Esophagus muscularis mucosa (tissue), 4 donors: ENCODE data around the gene GRK5. TPM values are rescaled to one million over a fixed set of nuclear protein-coding genes. Genes with fewer than 3 reads are reported as not detected.
A peak's percentile ranks its signal among the peaks of the same experiment; 100 is the strongest.

Source experiments
- DNase-seq: peaks from one replicate; pipeline ENCODE4 v3.0.0-alpha.2; 2017; ENCODE audit errors: extremely low spot score
- H3K27ac ChIP-seq, 4 donors: fragments of 200-600 bp; sonication (generic); replicated peaks in 1 of 4; 1 replicate in 3 of 4; 2 replicates in 1 of 4; pipeline ENCODE4 v1.5.1; 2016 to 2019; ENCODE audit warnings: mild to moderate bottlenecking in 1 of 4
- H3K27me3 ChIP-seq, 4 donors: fragments of 200-600 bp; sonication (generic); one replicate each; pipeline versions ENCODE4 v1.5.1 to v1.6.0; 2016 to 2019
- H3K36me3 ChIP-seq, 4 donors: fragments of 200-600 bp; sonication (generic); one replicate each; pipeline ENCODE4 v1.5.1; 2016 to 2019
- H3K4me1 ChIP-seq, 4 donors: fragments of 200-600 bp; sonication (generic); one replicate each; pipeline ENCODE4 v1.5.1; 2016 to 2019
- H3K4me3 ChIP-seq, 4 donors: fragments of 200-600 bp; sonication (generic); 1 replicate in 2 of 4; 2 replicates in 2 of 4; pipeline ENCODE4 v1.5.1; 2016 to 2019; ENCODE audit warnings: mild to moderate bottlenecking in 4 of 4, moderate library complexity in 1 of 4
- H3K9me3 ChIP-seq, 4 donors: fragments of 200-600 bp; sonication (generic); 1 replicate in 3 of 4; 2 replicates in 1 of 4; pipeline ENCODE4 v1.5.1; 2016 to 2019
- EP300 ChIP-seq: sonication (generic); formaldehyde crosslinking; IDR thresholded peaks from one replicate; pipeline ENCODE4 v1.6.1; 2017; ENCODE audit warnings: antibody characterized with exemption
- POLR2A ChIP-seq: fragments of 450-650 bp; IDR thresholded peaks from one replicate; pipeline ENCODE4 v1.6.1; 2017; ENCODE audit warnings: antibody characterized with exemption, moderate library complexity, mild to moderate bottlenecking, low read depth
- POLR2AphosphoS5 ChIP-seq, 2 donors: sonication (generic); formaldehyde crosslinking; IDR thresholded peaks; one replicate each; pipeline ENCODE4 v1.6.1; 2017; ENCODE audit warnings: antibody characterized with exemption in 2 of 2
- WGBS: methylation state at CpG from one replicate; pipeline ENCODE4 v1.1.5; 2018; 5-methylcytosine and 5-hydroxymethylcytosine counted together
- intact Hi-C: fragments of 100-400 bp; cut with DNase I; formaldehyde crosslinking; loops from one replicate; pipeline ENCODE4 v1.15.1; 2023
- total RNA-seq, 4 donors: library from RNA; depleted of rRNA; stranded (reverse); fragments of >200 nt; gene quantifications; one replicate each; pipeline versions ENCODE4 v1.1.0 to v1.2.1, GENCODE V29; 2016
- TF ChIP-seq, protein P1 (sequence below), 3 experiments: fragments of 200-600 bp in 2 of 3; fragments of 450-650 bp in 1 of 3; sonication (generic) in 2 of 3; IDR thresholded peaks; one replicate each; pipeline ENCODE4 v1.5.1; 2017 to 2019; ENCODE audit warnings: antibody characterized with exemption in 3 of 3, mild to moderate bottlenecking in 2 of 3, moderate library complexity in 1 of 3

Gene GRK5
- total RNA-seq, 4 donors from 2014 or later: 39.6 to 64.4 (median 50.7) TPM

GRCh38 chr10:119388849-119389345 lies 181.5 kb downstream of the GRK5 start:
- peaks cover 0 to 5% (median 0%) of the 10 kb centered on the region in 4 donors for H3K36me3 ChIP-seq
- no peak overlapping the region for H3K4me3 ChIP-seq
- WGBS: 100% methylated on average over 1 of the region's 1 CpG
- no peak for DNase-seq
- peaks cover 15 to 25% (median 23%) of the 10 kb centered on the region in 4 donors for H3K4me1 ChIP-seq
- no peaks in the 10 kb centered on the region for H3K27me3 ChIP-seq
- no peaks in the 10 kb centered on the region for H3K9me3 ChIP-seq
- intact Hi-C loops: no loop called here
- TF ChIP-seq POLR2A (no peak), POLR2AphosphoS5 (IDR thresholded peaks at IDR 0.05) (no peak), EP300 (no peak)
- TF ChIP-seq, protein P1, sequence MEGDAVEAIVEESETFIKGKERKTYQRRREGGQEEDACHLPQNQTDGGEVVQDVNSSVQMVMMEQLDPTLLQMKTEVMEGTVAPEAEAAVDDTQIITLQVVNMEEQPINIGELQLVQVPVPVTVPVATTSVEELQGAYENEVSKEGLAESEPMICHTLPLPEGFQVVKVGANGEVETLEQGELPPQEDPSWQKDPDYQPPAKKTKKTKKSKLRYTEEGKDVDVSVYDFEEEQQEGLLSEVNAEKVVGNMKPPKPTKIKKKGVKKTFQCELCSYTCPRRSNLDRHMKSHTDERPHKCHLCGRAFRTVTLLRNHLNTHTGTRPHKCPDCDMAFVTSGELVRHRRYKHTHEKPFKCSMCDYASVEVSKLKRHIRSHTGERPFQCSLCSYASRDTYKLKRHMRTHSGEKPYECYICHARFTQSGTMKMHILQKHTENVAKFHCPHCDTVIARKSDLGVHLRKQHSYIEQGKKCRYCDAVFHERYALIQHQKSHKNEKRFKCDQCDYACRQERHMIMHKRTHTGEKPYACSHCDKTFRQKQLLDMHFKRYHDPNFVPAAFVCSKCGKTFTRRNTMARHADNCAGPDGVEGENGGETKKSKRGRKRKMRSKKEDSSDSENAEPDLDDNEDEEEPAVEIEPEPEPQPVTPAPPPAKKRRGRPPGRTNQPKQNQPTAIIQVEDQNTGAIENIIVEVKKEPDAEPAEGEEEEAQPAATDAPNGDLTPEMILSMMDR (IDR thresholded peaks at IDR 0.05): no peak
- H3K27ac ChIP-seq: no peak overlapping the region

GRCh38 chr10:119391440-119392251 lies 184.3 kb downstream of the GRK5 start:
- TF ChIP-seq POLR2A: no peak
- TF ChIP-seq EP300: no peak
- TF ChIP-seq, protein P1 (IDR thresholded peaks at IDR 0.05): no peak
- no peak for TF ChIP-seq POLR2AphosphoS5 (IDR thresholded peaks at IDR 0.05)
- Histone ChIP-seq H3K27me3 (no peaks in the 10 kb centered on the region), H3K36me3 (peaks cover 0 to 4% (median under 1%) of the 10 kb centered on the region in 4 donors), H3K27ac (peak overlapping the region in 3 of 4 donors; percentile 13 to 51 (median 39)), H3K4me1 (peaks cover 32 to 42% (median 41%) of the 10 kb centered on the region in 4 donors), H3K4me3 (no peak overlapping the region), H3K9me3 (no peaks in the 10 kb centered on the region)
- intact Hi-C loops: no loop called here
- no peak for DNase-seq
- 85% methylated on average over 17 of the region's 18 CpGs for WGBS

- intact Hi-C loops: no loop called here
- Histone ChIP-seq H3K36me3 (peaks cover 0 to 17% (median 14%) of the 10 kb centered on the region in 4 donors), H3K27me3 (no peaks in the 10 kb centered on the region), H3K4me3 (no peak overlapping the region), H3K4me1 (peaks cover 32 to 42% (median 41%) of the 10 kb centered on the region in 4 donors), H3K9me3 (no peaks in the 10 kb centered on the region), H3K27ac (peak overlapping the region in 1 of 4 donors; percentile 13)
- 91% methylated on average over 9 of the region's 13 CpGs for WGBS
- TF ChIP-seq EP300 (no peak), POLR2A (no peak), POLR2AphosphoS5 (IDR thresholded peaks at IDR 0.05) (no peak)
- TF ChIP-seq, protein P1 (IDR thresholded peaks at IDR 0.05): no peak
- DNase-seq: no peak
Measured at GRCh38 chr10:119393019-119393418, 185.6 kb downstream of the GRK5 start.

DNA sequence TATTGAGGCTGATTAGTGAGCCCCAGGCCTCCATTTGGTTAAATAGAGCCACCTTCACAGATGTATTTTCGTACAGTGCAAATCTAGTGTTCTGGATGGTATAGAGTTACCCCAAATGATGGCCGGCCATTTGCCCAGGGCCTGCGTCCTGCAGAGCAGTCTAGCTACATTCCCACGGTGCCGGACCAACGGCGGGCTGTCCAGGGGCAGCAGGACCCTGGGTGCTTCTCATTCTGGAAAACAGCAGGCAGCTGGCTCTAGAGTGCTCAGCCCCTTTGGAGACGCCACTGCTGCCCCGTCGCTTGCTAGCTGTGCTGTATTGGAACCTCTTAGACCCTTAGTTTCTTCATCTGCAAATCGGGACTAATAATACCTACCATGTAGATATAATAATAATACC lies 186.1 kb downstream of the GRK5 start:
- Histone ChIP-seq H3K4me3 (no peak overlapping the region), H3K36me3 (peaks cover 0 to 20% (median 15%) of the 10 kb centered on the region in 4 donors), H3K4me1 (peaks cover 32 to 44% (median 41%) of the 10 kb centered on the region in 4 donors), H3K27me3 (no peaks in the 10 kb centered on the region), H3K9me3 (no peaks in the 10 kb centered on the region), H3K27ac (peak overlapping the region in 1 of 4 donors; percentile 13)
- 100% methylated on average over 6 of the region's 11 CpGs for WGBS
- no peak for DNase-seq
- TF ChIP-seq POLR2A: no peak
- no peak for TF ChIP-seq POLR2AphosphoS5 (IDR thresholded peaks at IDR 0.05)
- TF ChIP-seq EP300: no peak
- TF ChIP-seq, protein P1 (IDR thresholded peaks at IDR 0.05): no peak
- intact Hi-C loops: no loop called here
